ENCODE measurements around the gene HBE1. TPM values are rescaled to one million over a fixed set of nuclear protein-coding genes. Genes with fewer than 3 reads are reported as not detected.

Gene HBE1
- total RNA-seq, 1 experiment from 2014 or later, result 3.2 TPM

DNA sequence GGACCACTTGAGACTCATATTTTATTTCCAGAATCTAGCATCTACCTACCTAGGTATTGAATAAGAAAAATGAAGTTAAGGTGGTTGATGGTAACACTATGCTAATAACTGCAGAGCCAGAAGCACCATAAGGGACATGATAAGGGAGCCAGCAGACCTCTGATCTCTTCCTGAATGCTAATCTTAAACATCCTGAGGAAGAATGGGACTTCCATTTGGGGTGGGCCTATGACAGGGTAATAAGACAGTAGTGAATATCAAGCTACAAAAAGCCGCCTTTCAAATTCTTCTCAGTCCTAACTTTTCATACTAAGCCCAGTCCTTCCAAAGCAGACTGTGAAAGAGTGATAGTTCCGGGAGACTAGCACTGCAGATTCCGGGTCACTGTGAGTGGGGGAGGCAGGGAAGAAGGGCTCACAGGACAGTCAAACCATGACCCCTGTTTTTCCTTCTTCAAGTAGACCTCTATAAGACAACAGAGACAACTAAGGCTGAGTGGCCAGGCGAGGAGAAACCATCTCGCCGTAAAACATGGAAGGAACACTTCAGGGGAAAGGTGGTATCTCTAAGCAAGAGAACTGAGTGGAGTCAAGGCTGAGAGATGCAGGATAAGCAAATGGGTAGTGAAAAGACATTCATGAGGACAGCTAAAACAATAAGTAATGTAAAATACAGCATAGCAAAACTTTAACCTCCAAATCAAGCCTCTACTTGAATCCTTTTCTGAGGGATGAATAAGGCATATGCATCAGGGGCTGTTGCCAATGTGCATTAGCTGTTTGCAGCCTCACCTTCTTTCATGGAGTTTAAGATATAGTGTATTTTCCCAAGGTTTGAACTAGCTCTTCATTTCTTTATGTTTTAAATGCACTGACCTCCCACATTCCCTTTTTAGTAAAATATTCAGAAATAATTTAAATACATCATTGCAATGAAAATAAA is 44.9 kb downstream of the HBE1 start:
- H3K4me3 ChIP-seq (ENCODE audit: low read depth in 2 of 2, low read length in 2 of 2), result no peak overlapping the region
- no peak overlapping the region for H3K27ac ChIP-seq (ENCODE audit: low read length)
- POLR2A ChIA-PET, result no interaction called here
- TF ChIP-seq, protein P1, sequence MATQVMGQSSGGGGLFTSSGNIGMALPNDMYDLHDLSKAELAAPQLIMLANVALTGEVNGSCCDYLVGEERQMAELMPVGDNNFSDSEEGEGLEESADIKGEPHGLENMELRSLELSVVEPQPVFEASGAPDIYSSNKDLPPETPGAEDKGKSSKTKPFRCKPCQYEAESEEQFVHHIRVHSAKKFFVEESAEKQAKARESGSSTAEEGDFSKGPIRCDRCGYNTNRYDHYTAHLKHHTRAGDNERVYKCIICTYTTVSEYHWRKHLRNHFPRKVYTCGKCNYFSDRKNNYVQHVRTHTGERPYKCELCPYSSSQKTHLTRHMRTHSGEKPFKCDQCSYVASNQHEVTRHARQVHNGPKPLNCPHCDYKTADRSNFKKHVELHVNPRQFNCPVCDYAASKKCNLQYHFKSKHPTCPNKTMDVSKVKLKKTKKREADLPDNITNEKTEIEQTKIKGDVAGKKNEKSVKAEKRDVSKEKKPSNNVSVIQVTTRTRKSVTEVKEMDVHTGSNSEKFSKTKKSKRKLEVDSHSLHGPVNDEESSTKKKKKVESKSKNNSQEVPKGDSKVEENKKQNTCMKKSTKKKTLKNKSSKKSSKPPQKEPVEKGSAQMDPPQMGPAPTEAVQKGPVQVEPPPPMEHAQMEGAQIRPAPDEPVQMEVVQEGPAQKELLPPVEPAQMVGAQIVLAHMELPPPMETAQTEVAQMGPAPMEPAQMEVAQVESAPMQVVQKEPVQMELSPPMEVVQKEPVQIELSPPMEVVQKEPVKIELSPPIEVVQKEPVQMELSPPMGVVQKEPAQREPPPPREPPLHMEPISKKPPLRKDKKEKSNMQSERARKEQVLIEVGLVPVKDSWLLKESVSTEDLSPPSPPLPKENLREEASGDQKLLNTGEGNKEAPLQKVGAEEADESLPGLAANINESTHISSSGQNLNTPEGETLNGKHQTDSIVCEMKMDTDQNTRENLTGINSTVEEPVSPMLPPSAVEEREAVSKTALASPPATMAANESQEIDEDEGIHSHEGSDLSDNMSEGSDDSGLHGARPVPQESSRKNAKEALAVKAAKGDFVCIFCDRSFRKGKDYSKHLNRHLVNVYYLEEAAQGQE (IDR thresholded peaks at IDR 0.05; ENCODE audit: insufficient read depth in 1 of 2, low read depth in 2 of 2, low read length in 1 of 2), result no peak
- no peak for TF ChIP-seq TCF7L2 (IDR thresholded peaks at IDR 0.05; ENCODE audit: low read depth, low read length)
- TF ChIP-seq POLR2AphosphoS5 (IDR thresholded peaks at IDR 0.05; ENCODE audit: low read depth, low read length), result no peak
- TF ChIP-seq, protein P2, sequence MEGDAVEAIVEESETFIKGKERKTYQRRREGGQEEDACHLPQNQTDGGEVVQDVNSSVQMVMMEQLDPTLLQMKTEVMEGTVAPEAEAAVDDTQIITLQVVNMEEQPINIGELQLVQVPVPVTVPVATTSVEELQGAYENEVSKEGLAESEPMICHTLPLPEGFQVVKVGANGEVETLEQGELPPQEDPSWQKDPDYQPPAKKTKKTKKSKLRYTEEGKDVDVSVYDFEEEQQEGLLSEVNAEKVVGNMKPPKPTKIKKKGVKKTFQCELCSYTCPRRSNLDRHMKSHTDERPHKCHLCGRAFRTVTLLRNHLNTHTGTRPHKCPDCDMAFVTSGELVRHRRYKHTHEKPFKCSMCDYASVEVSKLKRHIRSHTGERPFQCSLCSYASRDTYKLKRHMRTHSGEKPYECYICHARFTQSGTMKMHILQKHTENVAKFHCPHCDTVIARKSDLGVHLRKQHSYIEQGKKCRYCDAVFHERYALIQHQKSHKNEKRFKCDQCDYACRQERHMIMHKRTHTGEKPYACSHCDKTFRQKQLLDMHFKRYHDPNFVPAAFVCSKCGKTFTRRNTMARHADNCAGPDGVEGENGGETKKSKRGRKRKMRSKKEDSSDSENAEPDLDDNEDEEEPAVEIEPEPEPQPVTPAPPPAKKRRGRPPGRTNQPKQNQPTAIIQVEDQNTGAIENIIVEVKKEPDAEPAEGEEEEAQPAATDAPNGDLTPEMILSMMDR (IDR thresholded peaks at IDR 0.05), result no peak
- no peak for TF ChIP-seq SIN3A (IDR thresholded peaks at IDR 0.05; ENCODE audit: borderline replicate concordance, insufficient read depth, low read depth, low read length)
- no peaks in the 10 kb centered on the region for H3K27me3 ChIP-seq (ENCODE audit: control insufficient read depth, insufficient read depth, low read length)
- H3K36me3 ChIP-seq (ENCODE audit: control insufficient read depth, insufficient read depth, low read length), result no peaks in the 10 kb centered on the region
- CTCF ChIA-PET, result no interaction called here
- H3K9me3 ChIP-seq (ENCODE audit: control insufficient read depth, insufficient read depth, low read depth, low read length), result no peaks in the 10 kb centered on the region
- no peak for ATAC-seq
- H3K4me1 ChIP-seq (ENCODE audit: control insufficient read depth, insufficient read depth, low read length), result no peaks in the 10 kb centered on the region
- BruUV-seq (replicated peaks), result no TSS peak
- in situ Hi-C loops (cut with HindIII; ENCODE audit: low pct_unique_long_range_greater_than_20kb, low sequenced_read_pairs) (no loop called here), intact Hi-C loops (cut with micrococcal nuclease; ENCODE audit: unreplicated experiment) (no loop called here)
- DNase-seq (ENCODE audit: low read depth, low spot score), result no peak

DNA sequence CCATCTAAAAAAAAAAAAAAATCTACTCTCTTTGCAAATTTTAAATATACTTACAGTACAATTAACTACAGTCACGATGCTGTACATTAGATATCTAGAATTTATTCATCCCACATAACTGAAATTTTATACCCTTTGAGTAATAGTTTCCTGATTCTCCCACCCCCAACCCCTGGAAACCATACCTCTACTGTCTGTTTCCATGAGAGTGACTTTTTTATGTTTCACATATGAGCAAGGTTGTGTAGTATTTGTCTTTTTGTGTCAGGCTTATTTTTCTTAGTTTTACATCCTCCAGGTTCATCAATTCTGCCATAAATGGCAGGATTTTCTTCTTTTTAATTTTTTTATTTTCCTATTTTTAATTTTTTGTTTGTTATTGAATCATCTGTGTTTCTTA is 46.1 kb downstream of the HBE1 start:
- Histone ChIP-seq H3K4me1 (ENCODE audit: control insufficient read depth, insufficient read depth, low read length) (no peaks in the 10 kb centered on the region), H3K27me3 (ENCODE audit: control insufficient read depth, insufficient read depth, low read length) (no peaks in the 10 kb centered on the region), H3K9me3 (ENCODE audit: control insufficient read depth, insufficient read depth, low read depth, low read length) (no peaks in the 10 kb centered on the region), H3K4me3 (ENCODE audit: low read depth in 2 of 2, low read length in 2 of 2) (no peak overlapping the region), H3K27ac (ENCODE audit: low read length) (no peak overlapping the region), H3K36me3 (ENCODE audit: control insufficient read depth, insufficient read depth, low read length) (no peaks in the 10 kb centered on the region)
- DNase-seq (ENCODE audit: low read depth, low spot score) (no peak), ATAC-seq (no peak)
- in situ Hi-C loops (cut with HindIII; ENCODE audit: low pct_unique_long_range_greater_than_20kb, low sequenced_read_pairs) (no loop called here), intact Hi-C loops (cut with micrococcal nuclease; ENCODE audit: unreplicated experiment) (no loop called here)
- no TSS peak for BruUV-seq (replicated peaks)
- TF ChIP-seq TCF7L2 (IDR thresholded peaks at IDR 0.05; ENCODE audit: low read depth, low read length) (no peak), POLR2AphosphoS5 (IDR thresholded peaks at IDR 0.05; ENCODE audit: low read depth, low read length) (no peak), SIN3A (IDR thresholded peaks at IDR 0.05; ENCODE audit: borderline replicate concordance, insufficient read depth, low read depth, low read length) (no peak)
- TF ChIP-seq, protein P2 (IDR thresholded peaks at IDR 0.05), result no peak
- TF ChIP-seq, protein P1 (IDR thresholded peaks at IDR 0.05; ENCODE audit: insufficient read depth in 1 of 2, low read depth in 2 of 2, low read length in 1 of 2), result no peak
- ChIA-PET POLR2A (no interaction called here), CTCF (interaction anchor here (0.7 kb wide), 1 partner anchor 14 kb away, joined by 4 read pairs; no protein-coding TSS in a partner anchor)

Data from Panc1 (cell line).